ENCODE measurements around the gene MRPS2. TPM values are rescaled to one million over a fixed set of nuclear protein-coding genes. Genes with fewer than 3 reads are reported as not detected.
"Not testable (repeated sequence)": the region's sequence is repeated elsewhere in the genome, so short reads cannot be mapped to it uniquely, and the experiment has no call there.

The MRPS2 gene
- total and polyA plus RNA-seq, 2 of the 4 experiments (the other 2 are of a cell fraction), result 53.1 to 104 TPM

DNA sequence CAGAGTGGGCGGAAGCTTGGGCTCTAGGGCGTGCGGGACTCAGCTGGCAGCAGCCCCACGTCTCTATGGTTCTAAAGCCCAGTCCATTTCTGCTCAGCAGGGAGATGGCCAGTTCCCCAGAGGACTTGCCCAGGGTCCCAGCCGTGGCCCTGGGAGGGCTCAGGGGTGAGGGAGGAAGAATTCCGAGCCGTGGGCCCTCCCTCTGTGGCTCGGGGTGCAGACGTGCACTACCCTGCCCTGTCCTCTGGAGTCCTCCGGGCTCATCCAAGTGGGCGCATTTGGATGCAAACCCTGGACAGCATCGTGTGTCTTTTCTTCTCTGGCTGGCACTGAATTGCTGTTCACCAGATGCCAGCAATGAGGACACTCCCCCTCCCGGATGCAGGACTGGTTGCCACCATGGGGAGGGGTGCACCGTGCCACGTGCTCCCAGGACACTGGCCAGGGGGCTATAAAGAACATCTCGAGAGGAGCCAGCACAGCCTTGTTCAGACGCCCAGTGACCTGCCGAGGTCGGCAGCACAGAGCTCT, 45.2 kb downstream of the MRPS2 start, which contains the start of gene OBP2A:
TSS of gene OBP2A (plus strand) at position 481 of the 531 bp plus-strand sequence. CDS start 55 bp downstream, outside the sequence.
- H3K27me3 ChIP-seq (ENCODE audit: control insufficient read depth, insufficient read depth, low read length); H3K18ac ChIP-seq (ENCODE audit: low read depth, low read length); H3K14ac ChIP-seq (replicated peaks; ENCODE audit: low read depth, low read length); H3K56ac ChIP-seq (ENCODE audit: extremely low read depth, insufficient read depth, low read length); H2AK9ac ChIP-seq (replicated peaks; ENCODE audit: low read depth, low read length, poor library complexity); dilution Hi-C loops (cut with HindIII; ENCODE audit: low sequenced_read_pairs, unreplicated experiment); H3K4me1 ChIP-seq (ENCODE audit: control insufficient read depth, insufficient read depth, low read length); CTCF ChIA-PET; H3K4ac ChIP-seq (ENCODE audit: low read depth, low read length); H4K5ac ChIP-seq (ENCODE audit: low read depth, low read length); H3K9me3 ChIP-seq (ENCODE audit: control insufficient read depth, insufficient read depth, low read length); H2BK5ac ChIP-seq (ENCODE audit: low read depth, low read length, poor library complexity, severe bottlenecking); H3K4me3 ChIP-seq (ENCODE audit: insufficient read depth, low read depth, low read length); POLR2A ChIA-PET (ENCODE audit: unreplicated experiment); H3K36me3 ChIP-seq (ENCODE audit: control insufficient read depth, insufficient read depth, low read length); H4K20me1 ChIP-seq (ENCODE audit: insufficient read depth, low read length); H3K27ac ChIP-seq (ENCODE audit: insufficient read depth, low read length); BruUV-seq (replicated peaks); H3K9ac ChIP-seq (ENCODE audit: low read depth, low read length); H2BK15ac ChIP-seq (ENCODE audit: low read depth, low read length); in situ Hi-C loops (cut with MboI; ENCODE audit: low sequenced_read_pairs); H4K91ac ChIP-seq (ENCODE audit: insufficient read depth, low read depth, low read length); H3K9me1 ChIP-seq (ENCODE audit: insufficient read depth, low read length); H4K8ac ChIP-seq (ENCODE audit: low read depth in 2 of 2, low read length in 2 of 2); H3K4me2 ChIP-seq (ENCODE audit: low read depth, low read length); H2AFZ ChIP-seq (replicated peaks; ENCODE audit: low read length, poor library complexity); ATAC-seq (ENCODE audit: low read depth); DNase-seq; H3K23ac ChIP-seq (ENCODE audit: low read depth, low read length); H2BK20ac ChIP-seq (ENCODE audit: low read depth, low read length); intact Hi-C loops (cut with micrococcal nuclease); H2BK120ac ChIP-seq (ENCODE audit: low read depth, low read length); H3K79me1 ChIP-seq (ENCODE audit: low read depth in 1 of 2, low read length in 2 of 2); H2AK5ac ChIP-seq (ENCODE audit: low read depth, low read length): not testable (repeated sequence)
- 33% methylated on average over 1 of the region's 19 CpGs; no CpG with 5 or more reads in 1 of the 2 experiments for WGBS, 2 experiments (ENCODE audit: extremely low coverage in 2 of 2, insufficient read length in 1 of 2)

DNA sequence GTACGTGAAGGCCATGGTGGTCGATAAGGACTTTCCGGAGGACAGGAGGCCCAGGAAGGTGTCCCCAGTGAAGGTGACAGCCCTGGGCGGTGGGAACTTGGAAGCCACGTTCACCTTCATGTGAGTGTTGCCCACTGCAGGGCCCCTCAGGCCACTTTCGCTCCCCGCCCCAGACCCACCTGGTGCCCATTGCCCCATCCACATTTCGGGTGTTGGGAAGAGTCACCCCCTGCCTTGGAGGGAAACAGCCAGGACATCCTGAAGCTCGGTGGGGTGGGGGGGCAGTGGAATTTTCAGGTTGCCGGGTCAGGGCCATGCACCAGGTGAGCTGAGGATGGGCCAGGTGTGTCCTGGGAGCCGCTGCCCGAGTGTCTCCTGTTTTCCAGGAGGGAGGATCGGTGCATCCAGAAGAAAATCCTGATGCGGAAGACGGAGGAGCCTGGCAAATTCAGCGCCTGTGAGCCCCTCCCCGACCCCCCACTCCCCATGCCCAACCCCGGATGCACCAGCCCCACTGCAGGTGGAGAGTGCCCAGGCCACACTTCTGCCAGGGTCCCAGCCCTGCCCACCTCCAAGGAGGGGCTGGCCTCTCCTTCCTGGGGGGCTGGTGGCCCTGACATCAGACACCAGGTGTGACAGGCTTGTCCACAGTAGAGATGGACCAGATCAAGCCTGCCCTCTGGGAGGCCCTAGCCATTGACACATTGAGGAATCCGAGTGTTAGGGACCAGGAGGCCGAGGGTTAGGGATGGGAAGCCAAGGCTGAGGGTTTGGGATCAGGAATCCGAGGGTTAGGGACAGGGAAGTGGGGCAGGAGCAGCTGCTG, 46.5 kb downstream of the MRPS2 start:
- in situ Hi-C loops (cut with MboI; ENCODE audit: low sequenced_read_pairs), result not testable (repeated sequence)
- 37% methylated on average over 3 of the region's 21 CpGs; no CpG with 5 or more reads in 1 of the 2 experiments for WGBS, 2 experiments (ENCODE audit: extremely low coverage in 2 of 2, insufficient read length in 1 of 2)

More for the DNA sequence above, 46.5 kb downstream of the MRPS2 start:
- H2AFZ ChIP-seq (replicated peaks; ENCODE audit: low read length, poor library complexity); H4K91ac ChIP-seq (ENCODE audit: insufficient read depth, low read depth, low read length); dilution Hi-C loops (cut with HindIII; ENCODE audit: low sequenced_read_pairs, unreplicated experiment); H3K23ac ChIP-seq (ENCODE audit: low read depth, low read length); H3K36me3 ChIP-seq (ENCODE audit: control insufficient read depth, insufficient read depth, low read length); H2BK120ac ChIP-seq (ENCODE audit: low read depth, low read length); H3K14ac ChIP-seq (replicated peaks; ENCODE audit: low read depth, low read length); H2BK5ac ChIP-seq (ENCODE audit: low read depth, low read length, poor library complexity, severe bottlenecking); H4K5ac ChIP-seq (ENCODE audit: low read depth, low read length); H3K4me3 ChIP-seq (ENCODE audit: insufficient read depth, low read depth, low read length); H2BK15ac ChIP-seq (ENCODE audit: low read depth, low read length); H2AK9ac ChIP-seq (replicated peaks; ENCODE audit: low read depth, low read length, poor library complexity); H3K56ac ChIP-seq (ENCODE audit: extremely low read depth, insufficient read depth, low read length); H2AK5ac ChIP-seq (ENCODE audit: low read depth, low read length); H3K9ac ChIP-seq (ENCODE audit: low read depth, low read length); H3K18ac ChIP-seq (ENCODE audit: low read depth, low read length); H2BK20ac ChIP-seq (ENCODE audit: low read depth, low read length); H3K9me3 ChIP-seq (ENCODE audit: control insufficient read depth, insufficient read depth, low read length); H3K79me1 ChIP-seq (ENCODE audit: low read depth in 1 of 2, low read length in 2 of 2); CTCF ChIA-PET; H3K27me3 ChIP-seq (ENCODE audit: control insufficient read depth, insufficient read depth, low read length); DNase-seq; ATAC-seq (ENCODE audit: low read depth); intact Hi-C loops (cut with micrococcal nuclease); BruUV-seq (replicated peaks); H3K4me1 ChIP-seq (ENCODE audit: control insufficient read depth, insufficient read depth, low read length); H3K4ac ChIP-seq (ENCODE audit: low read depth, low read length); H4K8ac ChIP-seq (ENCODE audit: low read depth in 2 of 2, low read length in 2 of 2); H3K27ac ChIP-seq (ENCODE audit: insufficient read depth, low read length); H4K20me1 ChIP-seq (ENCODE audit: insufficient read depth, low read length); H3K9me1 ChIP-seq (ENCODE audit: insufficient read depth, low read length); H3K4me2 ChIP-seq (ENCODE audit: low read depth, low read length): not testable (repeated sequence)
- POLR2A ChIA-PET (ENCODE audit: unreplicated experiment), result interaction anchor here (0.6 kb wide), 1 partner anchor 21 kb away, joined by 4 read pairs; no protein-coding TSS in a partner anchor
